ENCODE measurements around the gene RNF144A. TPM values are rescaled to one million over a fixed set of nuclear protein-coding genes. Genes with fewer than 3 reads are reported as not detected.
A peak's percentile ranks its signal among the peaks of the same experiment; 100 is the strongest.

RNF144A gene
- total RNA-seq, 4 donors from 2014 or later: 9.1 to 16.5 (median 13.9) TPM

GRCh38 chr2:6878549-6878948, 38.7 kb upstream of the RNF144A start:
- no peak for DNase-seq
- Histone ChIP-seq H3K27me3 (no peaks in the 10 kb centered on the region), H3K4me3 (peak overlapping the region in 1 of 4 donors; percentile 0), H3K9me3 (no peaks in the 10 kb centered on the region), H3K4me1 (peaks cover 0 to 7% (median 0%) of the 10 kb centered on the region in 4 donors), H3K36me3 (no peaks in the 10 kb centered on the region), H3K27ac (no peak overlapping the region)
- TF ChIP-seq POLR2A (IDR thresholded peaks at IDR 0.05) (no peak), CTCF (IDR thresholded peaks at IDR 0.05) (no peak)

- DNase-seq: no peak
- Histone ChIP-seq H3K4me3 (peak overlapping the region in 1 of 4 donors; percentile 0), H3K27ac (no peak overlapping the region), H3K4me1 (peaks cover 0 to 7% (median 0%) of the 10 kb centered on the region in 4 donors), H3K9me3 (no peaks in the 10 kb centered on the region), H3K27me3 (no peaks in the 10 kb centered on the region), H3K36me3 (no peaks in the 10 kb centered on the region)
- TF ChIP-seq CTCF (IDR thresholded peaks at IDR 0.05) (no peak), POLR2A (IDR thresholded peaks at IDR 0.05) (no peak)
Observed at GRCh38 chr2:6879011-6879410, 38.2 kb upstream of the RNF144A start.

GRCh38 chr2:6880200-6880733, 36.9 kb upstream of the RNF144A start:
- TF ChIP-seq CTCF (IDR thresholded peaks at IDR 0.05) (no peak), POLR2A (IDR thresholded peaks at IDR 0.05) (no peak)
- H3K9me3 ChIP-seq: no peaks in the 10 kb centered on the region
- H3K27ac ChIP-seq: peak overlapping the region in 1 of 4 donors; percentile 11
- no peak overlapping the region for H3K4me3 ChIP-seq
- no peaks in the 10 kb centered on the region for H3K36me3 ChIP-seq
- no peaks in the 10 kb centered on the region for H3K27me3 ChIP-seq
- peaks cover 0 to 7% (median 0%) of the 10 kb centered on the region in 4 donors for H3K4me1 ChIP-seq
- no peak for DNase-seq

GRCh38 chr2:6881046-6881445, 36.2 kb upstream of the RNF144A start:
- H3K27me3 ChIP-seq: no peaks in the 10 kb centered on the region
- peaks cover 0 to 7% (median 0%) of the 10 kb centered on the region in 4 donors for H3K4me1 ChIP-seq

GRCh38 chr2:6881516-6881915, 35.7 kb upstream of the RNF144A start:
- Histone ChIP-seq H3K27me3 (no peaks in the 10 kb centered on the region), H3K9me3 (no peaks in the 10 kb centered on the region), H3K36me3 (no peaks in the 10 kb centered on the region), H3K27ac (no peak overlapping the region), H3K4me1 (peaks cover 0 to 7% (median 0%) of the 10 kb centered on the region in 4 donors), H3K4me3 (no peak overlapping the region)
- no peak for DNase-seq
- TF ChIP-seq POLR2A (IDR thresholded peaks at IDR 0.05): no peak
- TF ChIP-seq CTCF (IDR thresholded peaks at IDR 0.05): no peak

More at GRCh38 chr2:6881046-6881445, 36.2 kb upstream of the RNF144A start:
- H3K4me3 ChIP-seq: no peak overlapping the region
- DNase-seq: no peak
- no peaks in the 10 kb centered on the region for H3K36me3 ChIP-seq
- H3K9me3 ChIP-seq: no peaks in the 10 kb centered on the region
- H3K27ac ChIP-seq: no peak overlapping the region
- TF ChIP-seq CTCF (IDR thresholded peaks at IDR 0.05) (no peak), POLR2A (IDR thresholded peaks at IDR 0.05) (no peak)

Measured in Peyer's patch (tissue), 4 donors.